Breast epithelium (tissue), 3 donors: ENCODE results near the gene EOLA1.
"Not testable (repeated sequence)": the region's sequence is repeated elsewhere in the genome, so short reads cannot be mapped to it uniquely, and the experiment has no call there.

Experiments
- CTCF ChIP-seq, 3 donors: fragments of 450-650 bp; IDR thresholded peaks; one replicate each; pipeline ENCODE4 v1.5.1; 2016 to 2017; ENCODE audit warnings: antibody characterized with exemption in 3 of 3, mild to moderate bottlenecking in 3 of 3, moderate library complexity in 3 of 3
- POLR2AphosphoS5 ChIP-seq, 3 donors: sonication (generic); formaldehyde crosslinking; IDR thresholded peaks; one replicate each; pipeline ENCODE4 v1.6.1; 2017; ENCODE audit warnings: antibody characterized with exemption in 3 of 3

- not testable (repeated sequence) for TF ChIP-seq CTCF, POLR2AphosphoS5 (IDR thresholded peaks at IDR 0.05)
These were observed 7.0 kb downstream of the EOLA1 start for GRCh38 chrX:149547782-149548181.
